H1 (cell line): ENCODE measurements around the gene CYP4V2. TPM values are rescaled to one million over a fixed set of nuclear protein-coding genes. Genes with fewer than 3 reads are reported as not detected.

Source experiments
- BRCA1 ChIP-seq: IDR thresholded peaks from 2 replicates; pipeline ENCODE4 v1.6.1; 2012; ENCODE audit warnings: low read depth, low read length, improper control_type of control experiment
- CHD1 ChIP-seq: IDR thresholded peaks from 2 replicates; pipeline ENCODE4 v1.6.1; 2012; ENCODE audit warnings: low read depth, low read length, improper control_type of control experiment
- CHD7 ChIP-seq: fragments of 300-600 bp; sonication (generic); IDR thresholded peaks from 2 replicates; pipeline ENCODE4 v1.7.1; 2012; ENCODE audit warnings: low read length, moderate library complexity, mild to moderate bottlenecking, inconsistent platforms; ENCODE audit not compliant: insufficient replicate concordance
- JUN ChIP-seq: IDR thresholded peaks from 2 replicates; pipeline ENCODE4 v1.6.1; 2011; ENCODE audit warnings: low read depth, mild to moderate bottlenecking, improper control_type of control experiment, low read length
- KDM1A ChIP-seq: fragments of 200-600, 300-600 bp; sonication (generic); IDR thresholded peaks from 2 replicates; pipeline ENCODE4 v1.7.1; 2016; ENCODE audit warnings: mild to moderate bottlenecking, low read length, borderline replicate concordance
- POLR2AphosphoS5 ChIP-seq: IDR thresholded peaks from 2 replicates; pipeline ENCODE4 v1.6.1; 2011; ENCODE audit warnings: low read depth, low read length
- POU5F1 ChIP-seq: IDR thresholded peaks from 2 replicates; pipeline ENCODE4 v1.6.1; 2011; ENCODE audit warnings: low read depth, mild to moderate bottlenecking, low read length, moderate library complexity
- RBBP5 ChIP-seq: IDR thresholded peaks from 2 replicates; pipeline ENCODE4 v1.7.1; 2012; ENCODE audit warnings: low read depth, mild to moderate bottlenecking, inconsistent platforms, low read length, moderate library complexity, borderline replicate concordance
- SIN3A ChIP-seq, 2 experiments: IDR thresholded peaks in 1 of 2; conservative IDR thresholded peaks in 1 of 2; 2 replicates each; pipeline ENCODE4 v1.6.1; 2011 to 2012; ENCODE audit warnings: low read length in 2 of 2, improper control_type of control experiment in 1 of 2, low read depth in 1 of 2, mild to moderate bottlenecking in 1 of 2
- SIX5 ChIP-seq: IDR thresholded peaks from 2 replicates; pipeline ENCODE4 v1.6.1; 2011; ENCODE audit warnings: mild to moderate bottlenecking, low read depth, low read length
- SP4 ChIP-seq: IDR thresholded peaks from 2 replicates; pipeline ENCODE4 v1.6.1; 2012; ENCODE audit warnings: low read length, inconsistent platforms
- polyA plus RNA-seq, 7 experiments: library from polyadenylated mRNA; depleted of rRNA in 3 of 7; stranded (reverse) in 5 of 7; unstranded in 2 of 7; fragments of >200 nt in 5 of 7; fragments of 200-250 nt in 2 of 7; gene quantifications; 1 replicate in 5 of 7; 2 replicates in 1 of 7; 4 replicates in 1 of 7; pipeline versions ENCODE4 v1.2.1 to v1.2.3, GENCODE V29; 2011 to 2013; ENCODE audit warnings: missing spikeins in 2 of 7, mixed read lengths in 2 of 7
- total RNA-seq: library from RNA; stranded (reverse); fragmentation: NEBNext Ultra II Directional; extraction: Animal tissue kit (Norgen Biotek cat#: 25700); gene quantifications from 2 replicates; pipeline ENCODE4 v1.2.1, GENCODE V29; 2021

CYP4V2 gene
- total and polyA plus RNA-seq, 2 of the 8 experiments (the other 6 are each of a cell fraction or from before 2014, with no cell fraction given), result 0.65 to 1.0 TPM

DNA sequence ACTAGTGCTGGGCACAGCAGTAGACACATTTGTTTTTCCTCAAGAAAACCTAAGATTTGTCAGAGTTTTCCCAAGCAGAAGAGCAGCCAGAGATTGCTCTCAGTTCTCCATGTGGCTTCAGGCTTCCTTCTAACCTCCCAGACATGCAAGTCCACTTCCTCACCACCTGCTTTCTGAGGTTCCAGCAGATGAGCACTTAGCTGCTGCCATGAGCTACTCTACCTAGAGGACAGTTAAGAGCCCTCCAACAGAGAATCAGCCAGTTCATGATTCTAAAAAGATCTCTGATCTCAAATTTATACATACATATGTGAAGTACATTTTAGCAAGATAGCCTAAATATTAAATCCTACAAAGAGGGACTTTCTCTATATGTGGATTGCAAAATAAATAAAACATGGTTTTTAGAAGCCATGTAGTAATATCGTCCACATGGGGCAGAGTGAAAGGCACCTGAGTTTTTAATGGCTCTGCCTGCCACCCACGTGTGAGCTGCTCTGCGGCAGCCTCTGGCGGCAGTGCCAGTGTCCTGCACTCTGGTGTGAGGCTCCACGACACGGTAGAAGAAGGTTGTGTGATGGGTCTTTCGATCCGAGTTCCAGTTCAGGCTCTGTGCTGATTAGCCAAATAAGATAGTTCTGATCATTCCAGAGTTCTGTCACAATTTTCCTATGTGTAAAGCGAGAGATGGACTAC, 10.3 kb downstream of the CYP4V2 start (continued):
- TF ChIP-seq RBBP5 (no peak), POLR2AphosphoS5 (no peak), SIX5 (no peak), BRCA1 (no peak), CHD7 (no peak), JUN (no peak), SP4 (no peak), CHD1 (no peak), POU5F1 (no peak), KDM1A (no peak), SIN3A (conservative IDR thresholded peaks at IDR 0.05 in 1 of 2, IDR thresholded peaks at IDR 0.05 in 1 of 2; ENCODE audit: low read depth in 1 of 2, low read length in 2 of 2) (no peak)
